Thyroid gland (tissue), 4 donors: ENCODE results near the gene C11orf21. TPM values are rescaled to one million over a fixed set of nuclear protein-coding genes. Genes with fewer than 3 reads are reported as not detected.
A peak's percentile ranks its signal among the peaks of the same experiment; 100 is the strongest.

Experiments
- DNase-seq, 2 donors: peaks; one replicate each; pipeline ENCODE4 v3.0.0-alpha.2; 2019
- H3K27ac ChIP-seq, 3 donors: fragments of 200-600 bp; sonication (generic); 1 replicate in 2 of 3; 2 replicates in 1 of 3; pipeline ENCODE4 v1.5.1; 2016 to 2019; ENCODE audit warnings: mild to moderate bottlenecking in 1 of 3, moderate library complexity in 1 of 3
- H3K27me3 ChIP-seq: fragments of 200-600 bp; sonication (generic); one replicate; pipeline ENCODE4 v1.5.1; 2019
- H3K36me3 ChIP-seq, 2 donors: fragments of 200-600 bp; sonication (generic); one replicate each; pipeline ENCODE4 v1.5.1; 2016 to 2019
- H3K4me1 ChIP-seq, 2 donors: fragments of 200-600 bp; sonication (generic); one replicate each; pipeline ENCODE4 v1.5.1; 2017 to 2019
- H3K4me3 ChIP-seq, 3 donors: fragments of 200-600 bp; sonication (generic); replicated peaks in 1 of 3; 1 replicate in 2 of 3; 2 replicates in 1 of 3; pipeline ENCODE4 v1.5.1; 2016; ENCODE audit warnings: mild to moderate bottlenecking in 1 of 3
- H3K9me3 ChIP-seq: fragments of 200-600 bp; sonication (generic); one replicate; pipeline ENCODE4 v1.5.1; 2017
- POLR2A ChIP-seq, 2 donors: fragments of 450-650 bp; IDR thresholded peaks; one replicate each; pipeline ENCODE4 v1.6.1; 2017; ENCODE audit warnings: antibody characterized with exemption in 2 of 2, mild to moderate bottlenecking in 2 of 2, moderate library complexity in 1 of 2
- WGBS, 2 donors: methylation state at CpG; one replicate each; pipeline ENCODE4 v1.1.5; 2017; 5-methylcytosine and 5-hydroxymethylcytosine counted together
- intact Hi-C: fragments of 100-400 bp; cut with DNase I; formaldehyde crosslinking; loops from one replicate; pipeline ENCODE4 v1.15.1; 2023
- total RNA-seq, 4 donors: library from RNA; depleted of rRNA; stranded (reverse); fragments of >200 nt; gene quantifications; one replicate each; pipeline ENCODE4 v1.2.3, GENCODE V29; 2016
- TF ChIP-seq, protein P1 (sequence below), 6 experiments: fragments of 200-600 bp in 3 of 6; fragments of 450-650 bp in 3 of 6; sonication (generic) in 3 of 6; IDR thresholded peaks; one replicate each; pipeline ENCODE4 v1.5.1; 2016 to 2019; ENCODE audit warnings: antibody characterized with exemption in 6 of 6, mild to moderate bottlenecking in 2 of 6, inconsistent platforms in 1 of 6, moderate library complexity in 1 of 6

Gene C11orf21
- total RNA-seq, 4 donors from 2014 or later: 0.15 to 0.67 (median 0.45) TPM

DNA sequence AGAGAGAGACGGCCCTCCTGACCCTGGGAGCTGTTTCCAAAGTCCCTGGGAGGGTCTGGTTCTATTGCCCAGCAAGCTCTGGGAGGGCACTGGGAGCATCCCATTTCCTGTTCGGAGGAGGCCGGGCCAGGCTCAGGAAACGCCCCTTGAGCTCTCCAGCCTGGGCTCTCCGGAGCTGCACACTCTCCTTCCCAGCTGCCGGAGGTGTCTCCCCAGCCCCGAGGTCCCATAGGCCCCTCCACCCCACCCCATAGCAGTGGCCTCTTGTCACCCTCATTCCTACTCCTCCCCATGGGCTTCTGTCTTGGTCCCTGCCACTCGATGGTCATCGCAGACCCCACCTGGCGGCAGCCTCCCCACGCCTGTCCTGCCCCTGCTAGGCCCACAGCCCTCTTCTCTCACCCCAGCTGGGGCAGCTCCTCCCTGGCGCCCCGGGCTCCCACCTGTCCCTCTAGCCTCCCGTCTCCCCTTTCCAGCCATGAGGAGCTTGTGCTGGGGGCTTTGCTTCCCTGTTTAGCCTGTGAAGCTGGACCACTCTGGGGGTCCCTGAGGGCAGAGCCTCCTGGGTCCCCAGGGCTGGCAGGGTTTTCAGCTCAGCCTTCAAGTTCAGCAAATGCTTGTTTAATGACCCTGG lies 2.9 kb upstream of the C11orf21 start:
- intact Hi-C loops: loop anchor here (2.0 to 10.0 kb wide), 3 partner anchors 116 to 590 kb away; no protein-coding TSS in a partner anchor
- no peaks in the 10 kb centered on the region for H3K9me3 ChIP-seq
- H3K27me3 ChIP-seq: no peaks in the 10 kb centered on the region
- 69 to 76% methylated on average over 13 to 14 of the region's 14 CpGs for WGBS, 2 donors
- no peak for TF ChIP-seq POLR2A (IDR thresholded peaks at IDR 0.05)
- TF ChIP-seq, protein P1, sequence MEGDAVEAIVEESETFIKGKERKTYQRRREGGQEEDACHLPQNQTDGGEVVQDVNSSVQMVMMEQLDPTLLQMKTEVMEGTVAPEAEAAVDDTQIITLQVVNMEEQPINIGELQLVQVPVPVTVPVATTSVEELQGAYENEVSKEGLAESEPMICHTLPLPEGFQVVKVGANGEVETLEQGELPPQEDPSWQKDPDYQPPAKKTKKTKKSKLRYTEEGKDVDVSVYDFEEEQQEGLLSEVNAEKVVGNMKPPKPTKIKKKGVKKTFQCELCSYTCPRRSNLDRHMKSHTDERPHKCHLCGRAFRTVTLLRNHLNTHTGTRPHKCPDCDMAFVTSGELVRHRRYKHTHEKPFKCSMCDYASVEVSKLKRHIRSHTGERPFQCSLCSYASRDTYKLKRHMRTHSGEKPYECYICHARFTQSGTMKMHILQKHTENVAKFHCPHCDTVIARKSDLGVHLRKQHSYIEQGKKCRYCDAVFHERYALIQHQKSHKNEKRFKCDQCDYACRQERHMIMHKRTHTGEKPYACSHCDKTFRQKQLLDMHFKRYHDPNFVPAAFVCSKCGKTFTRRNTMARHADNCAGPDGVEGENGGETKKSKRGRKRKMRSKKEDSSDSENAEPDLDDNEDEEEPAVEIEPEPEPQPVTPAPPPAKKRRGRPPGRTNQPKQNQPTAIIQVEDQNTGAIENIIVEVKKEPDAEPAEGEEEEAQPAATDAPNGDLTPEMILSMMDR (IDR thresholded peaks at IDR 0.05): no peak
- H3K36me3 ChIP-seq: no peaks in the 10 kb centered on the region
- peak overlapping the region in 2 of 3 donors; percentile 22 to 85 for H3K27ac ChIP-seq
- DNase-seq: no peak
- peaks cover 10 to 37% of the 10 kb centered on the region in 2 donors for H3K4me1 ChIP-seq
- no peak overlapping the region for H3K4me3 ChIP-seq

GRCh38 chr11:2303627-2304505 lies 2.1 kb upstream of the C11orf21 start:
- TF ChIP-seq, protein P1 (IDR thresholded peaks at IDR 0.05): no peak
- no peak for TF ChIP-seq POLR2A (IDR thresholded peaks at IDR 0.05)
- peak in 1 of 2 donors; percentile 23 for DNase-seq
- H3K4me1 ChIP-seq: peaks cover 10 to 41% of the 10 kb centered on the region in 2 donors
- no peaks in the 10 kb centered on the region for H3K36me3 ChIP-seq
- intact Hi-C loops: loop anchor here (2.0 to 10.0 kb wide), 3 partner anchors 117 to 591 kb away; no protein-coding TSS in a partner anchor
- H3K27me3 ChIP-seq: no peaks in the 10 kb centered on the region
- peak overlapping the region in 1 of 3 donors; percentile 15 for H3K27ac ChIP-seq
- WGBS, 2 donors: 53 to 60% methylated on average over 11 to 15 of the region's 15 CpGs
- no peak overlapping the region for H3K4me3 ChIP-seq
- H3K9me3 ChIP-seq: no peaks in the 10 kb centered on the region

DNA sequence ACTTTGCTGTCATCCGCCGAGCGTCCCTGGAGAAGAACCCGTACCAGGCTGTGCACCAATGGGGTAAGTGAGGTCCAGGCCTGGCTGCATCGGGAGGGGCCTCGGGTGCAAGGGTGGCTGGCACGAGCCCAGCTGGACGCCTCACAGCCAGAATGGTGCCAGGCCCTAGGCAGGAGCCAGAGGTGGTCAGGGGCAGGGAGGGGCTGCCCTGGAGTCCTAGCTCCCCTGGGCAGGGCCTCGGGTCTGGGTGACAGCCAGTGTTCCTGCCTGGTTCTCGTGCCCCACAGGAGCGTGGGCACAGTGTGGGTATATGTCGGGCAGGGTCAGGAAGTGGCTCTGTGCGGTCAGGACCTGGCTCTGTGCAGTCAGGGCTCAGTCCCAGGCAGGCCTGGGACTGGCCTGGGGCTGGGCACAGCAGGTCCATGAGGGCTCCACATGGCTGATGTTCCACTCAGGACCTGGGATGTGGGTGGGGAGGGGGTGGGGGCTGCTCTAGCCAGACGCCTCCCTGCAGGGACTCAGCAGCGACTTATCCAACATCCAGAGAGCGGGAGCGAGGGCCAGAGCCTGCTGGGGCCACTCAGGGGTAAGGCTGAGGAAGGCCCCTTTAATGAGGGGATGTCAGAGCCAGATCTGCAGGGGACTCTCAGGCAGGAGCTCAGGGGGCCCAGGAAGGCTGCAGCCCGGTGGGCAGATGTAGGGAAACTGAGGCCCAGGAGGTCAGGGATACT lies 1.3 kb upstream of the C11orf21 start:
- Histone ChIP-seq H3K27me3 (no peaks in the 10 kb centered on the region), H3K27ac (peak overlapping the region in 2 of 3 donors; percentile 15 to 50), H3K4me1 (peaks cover 10 to 41% of the 10 kb centered on the region in 2 donors), H3K4me3 (no peak overlapping the region), H3K36me3 (no peaks in the 10 kb centered on the region), H3K9me3 (no peaks in the 10 kb centered on the region)
- 55 to 60% methylated on average over 8 to 11 of the region's 18 CpGs for WGBS, 2 donors
- DNase-seq: peak; percentile 64
- TF ChIP-seq POLR2A (IDR thresholded peaks at IDR 0.05): no peak
- TF ChIP-seq, protein P1 (IDR thresholded peaks at IDR 0.05): no peak
- intact Hi-C loops: loop anchor here (5.0 to 10.0 kb wide), 2 partner anchors 224 to 592 kb away; no protein-coding TSS in a partner anchor

GRCh38 chr11:2302306-2302895 lies 683 bp upstream of the C11orf21 start:
- H3K9me3 ChIP-seq: no peaks in the 10 kb centered on the region
- intact Hi-C loops: loop anchor here (5.0 to 10.0 kb wide), 2 partner anchors 225 to 592 kb away; no protein-coding TSS in a partner anchor
- no peaks in the 10 kb centered on the region for H3K27me3 ChIP-seq
- DNase-seq: no peak
- WGBS, 2 donors: 76 to 78% methylated on average over 7 to 16 of the region's 16 CpGs
- no peak for TF ChIP-seq POLR2A (IDR thresholded peaks at IDR 0.05)
- TF ChIP-seq, protein P1 (IDR thresholded peaks at IDR 0.05): no peak
- H3K4me1 ChIP-seq: peaks cover 10 to 41% of the 10 kb centered on the region in 2 donors
- H3K4me3 ChIP-seq: no peak overlapping the region
- no peak overlapping the region for H3K27ac ChIP-seq
- no peaks in the 10 kb centered on the region for H3K36me3 ChIP-seq
